Astrocyte of the spinal cord (primary cell): ENCODE measurements around the gene BPIFB1.

Source experiments
- DNase-seq: peaks from one replicate; pipeline ENCODE4 v3.0.0; 2011; ENCODE audit warnings: low read depth, low spot score
- H3K4me3 ChIP-seq: 2 replicates; pipeline ENCODE4 v1.5.1; 2011; ENCODE audit warnings: low read depth, mild to moderate bottlenecking, low read length, moderate library complexity
- CTCF ChIP-seq: IDR thresholded peaks from 2 replicates; pipeline ENCODE4 v1.5.1; 2012; ENCODE audit warnings: low read depth, mild to moderate bottlenecking, low read length, inconsistent platforms
- in situ Hi-C: cut with HindIII; loops from 2 replicates; pipeline ENCODE4 v1.10.0; 2017; ENCODE audit warnings: low sequenced_read_pairs

BPIFB1 gene

GRCh38 chr20:33301192-33301930 lies 18.3 kb downstream of the BPIFB1 start:
- in situ Hi-C loops = no loop called here
- no peak for DNase-seq
- TF ChIP-seq CTCF = no peak

GRCh38 chr20:33303595-33303994 lies 20.6 kb downstream of the BPIFB1 start:
- no peak for DNase-seq
- H3K4me3 ChIP-seq = no peak overlapping the region
- no peak for TF ChIP-seq CTCF
- in situ Hi-C loops = no loop called here

More at GRCh38 chr20:33301192-33301930, 18.3 kb downstream of the BPIFB1 start:
- no peak overlapping the region for H3K4me3 ChIP-seq

- DNase-seq = no peak
- in situ Hi-C loops = no loop called here
- H3K4me3 ChIP-seq = no peak overlapping the region
- no peak for TF ChIP-seq CTCF
These were observed 21.0 kb downstream of the BPIFB1 start for GRCh38 chr20:33304046-33304445.

GRCh38 chr20:33305589-33306057 lies 22.6 kb downstream of the BPIFB1 start:
- in situ Hi-C loops = no loop called here
- H3K4me3 ChIP-seq = no peak overlapping the region
- no peak for DNase-seq
- no peak for TF ChIP-seq CTCF

- TF ChIP-seq CTCF = no peak
- DNase-seq = no peak
- in situ Hi-C loops = no loop called here
- no peak overlapping the region for H3K4me3 ChIP-seq
These were observed 23.2 kb downstream of the BPIFB1 start for GRCh38 chr20:33306228-33306627.

- no peak overlapping the region for H3K4me3 ChIP-seq
- no peak for DNase-seq
- in situ Hi-C loops = no loop called here
- no peak for TF ChIP-seq CTCF
These were observed 23.8 kb downstream of the BPIFB1 start for GRCh38 chr20:33306807-33307206.
